GM12892 (cell line): ENCODE data around the gene WDR18.

Experiments
- POLR2A ChIP-seq: IDR thresholded peaks from 2 replicates; pipeline ENCODE4 v1.6.1; 2011; ENCODE audit warnings: low read depth, low read length, control low read depth
- POLR2AphosphoS5 ChIP-seq: IDR thresholded peaks from 2 replicates; pipeline ENCODE4 v1.6.1; 2011; ENCODE audit warnings: low read depth, low read length, control low read depth
- TAF1 ChIP-seq: IDR thresholded peaks from 2 replicates; pipeline ENCODE4 v1.6.1; 2011; ENCODE audit warnings: low read depth, mild to moderate bottlenecking, control low read depth, low read length, borderline replicate concordance

GRCh38 chr19:994516-994915 is 10.4 kb downstream of the WDR18 start:
- TF ChIP-seq POLR2AphosphoS5 (no peak), POLR2A (no peak), TAF1 (no peak)
